Measurements from ENCODE around the gene SPATA6.
"Not testable (repeated sequence)": the region's sequence is repeated elsewhere in the genome, so short reads cannot be mapped to it uniquely, and the experiment has no call there.

DNA sequence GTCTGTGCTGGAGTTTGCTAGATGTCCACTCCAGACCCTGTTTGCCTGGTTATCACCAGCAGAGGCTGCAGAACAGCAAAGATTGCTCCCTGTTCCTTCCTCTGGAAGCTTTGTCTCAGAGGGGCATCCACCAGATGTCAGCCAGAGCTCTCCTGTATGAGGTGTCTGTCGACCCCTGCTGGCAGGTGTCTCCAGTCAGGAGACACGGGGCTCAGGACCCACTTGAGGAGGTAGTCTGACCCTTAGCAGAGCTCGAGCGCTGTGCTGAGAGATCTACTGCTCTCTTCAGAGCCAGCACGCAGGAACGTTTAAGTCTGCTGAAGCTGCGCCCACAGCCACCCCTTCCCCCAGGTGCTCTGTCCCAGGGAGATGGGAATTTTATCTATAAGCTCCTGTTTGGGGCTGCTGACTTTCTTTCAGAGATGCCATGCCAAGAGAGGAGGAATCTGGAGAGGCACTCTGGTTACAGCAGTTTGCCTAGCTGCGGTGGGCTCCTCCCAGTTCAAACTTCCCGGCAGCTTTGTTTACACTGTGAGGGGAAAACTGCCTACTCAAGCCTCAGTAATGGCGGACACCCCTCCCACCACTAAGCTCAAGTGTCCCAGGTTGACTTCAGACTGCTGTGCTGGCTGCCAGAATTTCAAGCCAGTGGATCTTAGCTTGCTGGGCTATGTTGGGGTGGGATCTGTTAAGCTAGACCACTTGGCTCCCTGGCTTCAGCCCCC, 187.1 kb downstream of the SPATA6 start:
- not testable (repeated sequence) for TF ChIP-seq TAF1 (IDR thresholded peaks at IDR 0.05; ENCODE audit: low read depth); RAD21 (conservative IDR thresholded peaks at IDR 0.05); POLR2AphosphoS5 (IDR thresholded peaks at IDR 0.05); EZH2 (IDR thresholded peaks at IDR 0.05; ENCODE audit: borderline replicate concordance, insufficient read depth, low read length, poor library complexity, severe bottlenecking); EP300 (conservative IDR thresholded peaks at IDR 0.05; ENCODE audit: poor library complexity, severe bottlenecking); SMC3 (conservative IDR thresholded peaks at IDR 0.05; ENCODE audit: poor library complexity); MXI1 (conservative IDR thresholded peaks at IDR 0.05; ENCODE audit: poor library complexity, severe bottlenecking)
- TF ChIP-seq, protein P1, sequence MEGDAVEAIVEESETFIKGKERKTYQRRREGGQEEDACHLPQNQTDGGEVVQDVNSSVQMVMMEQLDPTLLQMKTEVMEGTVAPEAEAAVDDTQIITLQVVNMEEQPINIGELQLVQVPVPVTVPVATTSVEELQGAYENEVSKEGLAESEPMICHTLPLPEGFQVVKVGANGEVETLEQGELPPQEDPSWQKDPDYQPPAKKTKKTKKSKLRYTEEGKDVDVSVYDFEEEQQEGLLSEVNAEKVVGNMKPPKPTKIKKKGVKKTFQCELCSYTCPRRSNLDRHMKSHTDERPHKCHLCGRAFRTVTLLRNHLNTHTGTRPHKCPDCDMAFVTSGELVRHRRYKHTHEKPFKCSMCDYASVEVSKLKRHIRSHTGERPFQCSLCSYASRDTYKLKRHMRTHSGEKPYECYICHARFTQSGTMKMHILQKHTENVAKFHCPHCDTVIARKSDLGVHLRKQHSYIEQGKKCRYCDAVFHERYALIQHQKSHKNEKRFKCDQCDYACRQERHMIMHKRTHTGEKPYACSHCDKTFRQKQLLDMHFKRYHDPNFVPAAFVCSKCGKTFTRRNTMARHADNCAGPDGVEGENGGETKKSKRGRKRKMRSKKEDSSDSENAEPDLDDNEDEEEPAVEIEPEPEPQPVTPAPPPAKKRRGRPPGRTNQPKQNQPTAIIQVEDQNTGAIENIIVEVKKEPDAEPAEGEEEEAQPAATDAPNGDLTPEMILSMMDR (IDR thresholded peaks at IDR 0.05; ENCODE audit: poor library complexity, severe bottlenecking) = not testable (repeated sequence)
- TF ChIP-seq, protein P2, sequence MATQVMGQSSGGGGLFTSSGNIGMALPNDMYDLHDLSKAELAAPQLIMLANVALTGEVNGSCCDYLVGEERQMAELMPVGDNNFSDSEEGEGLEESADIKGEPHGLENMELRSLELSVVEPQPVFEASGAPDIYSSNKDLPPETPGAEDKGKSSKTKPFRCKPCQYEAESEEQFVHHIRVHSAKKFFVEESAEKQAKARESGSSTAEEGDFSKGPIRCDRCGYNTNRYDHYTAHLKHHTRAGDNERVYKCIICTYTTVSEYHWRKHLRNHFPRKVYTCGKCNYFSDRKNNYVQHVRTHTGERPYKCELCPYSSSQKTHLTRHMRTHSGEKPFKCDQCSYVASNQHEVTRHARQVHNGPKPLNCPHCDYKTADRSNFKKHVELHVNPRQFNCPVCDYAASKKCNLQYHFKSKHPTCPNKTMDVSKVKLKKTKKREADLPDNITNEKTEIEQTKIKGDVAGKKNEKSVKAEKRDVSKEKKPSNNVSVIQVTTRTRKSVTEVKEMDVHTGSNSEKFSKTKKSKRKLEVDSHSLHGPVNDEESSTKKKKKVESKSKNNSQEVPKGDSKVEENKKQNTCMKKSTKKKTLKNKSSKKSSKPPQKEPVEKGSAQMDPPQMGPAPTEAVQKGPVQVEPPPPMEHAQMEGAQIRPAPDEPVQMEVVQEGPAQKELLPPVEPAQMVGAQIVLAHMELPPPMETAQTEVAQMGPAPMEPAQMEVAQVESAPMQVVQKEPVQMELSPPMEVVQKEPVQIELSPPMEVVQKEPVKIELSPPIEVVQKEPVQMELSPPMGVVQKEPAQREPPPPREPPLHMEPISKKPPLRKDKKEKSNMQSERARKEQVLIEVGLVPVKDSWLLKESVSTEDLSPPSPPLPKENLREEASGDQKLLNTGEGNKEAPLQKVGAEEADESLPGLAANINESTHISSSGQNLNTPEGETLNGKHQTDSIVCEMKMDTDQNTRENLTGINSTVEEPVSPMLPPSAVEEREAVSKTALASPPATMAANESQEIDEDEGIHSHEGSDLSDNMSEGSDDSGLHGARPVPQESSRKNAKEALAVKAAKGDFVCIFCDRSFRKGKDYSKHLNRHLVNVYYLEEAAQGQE (IDR thresholded peaks at IDR 0.05; ENCODE audit: borderline replicate concordance) = not testable (repeated sequence)

Data from neural cell (in vitro differentiated cells).